HUES64 (cell line): ENCODE measurements around the gene RFT1.

Experiments used
- H3K27ac ChIP-seq: 2 replicates; pipeline ENCODE4 v1.7.0; 2013; ENCODE audit warnings: low read depth, low read length, inconsistent platforms
- H3K27me3 ChIP-seq: 2 replicates; pipeline ENCODE4 v1.6.1; 2013; ENCODE audit warnings: mild to moderate bottlenecking, low read length; ENCODE audit not compliant: insufficient read depth
- H3K36me3 ChIP-seq: 2 replicates; pipeline ENCODE4 v1.6.1; 2013; ENCODE audit warnings: mild to moderate bottlenecking, low read length; ENCODE audit not compliant: insufficient read depth
- H3K4me1 ChIP-seq: 2 replicates; pipeline ENCODE4 v1.6.1; 2013; ENCODE audit warnings: mild to moderate bottlenecking, low read length, moderate library complexity; ENCODE audit not compliant: insufficient read depth
- H3K4me3 ChIP-seq: 2 replicates; pipeline ENCODE4 v1.5.1; 2013; ENCODE audit warnings: mild to moderate bottlenecking, low read length, moderate library complexity
- H3K9ac ChIP-seq: 2 replicates; pipeline ENCODE4 v1.6.1; 2013; ENCODE audit warnings: mild to moderate bottlenecking, low read depth, low read length
- H3K9me3 ChIP-seq: 2 replicates; pipeline ENCODE4 v1.6.1; 2013; ENCODE audit warnings: low read depth, low read length; ENCODE audit not compliant: insufficient read depth
- WGBS: fragments of 150-250, 120-280 bp; methylation state at CpG from one replicate; pipeline ENCODE4 v1.1.7; 2013; ENCODE audit warnings: missing lambda C conversion rate; 5-methylcytosine and 5-hydroxymethylcytosine counted together

The RFT1 gene

DNA sequence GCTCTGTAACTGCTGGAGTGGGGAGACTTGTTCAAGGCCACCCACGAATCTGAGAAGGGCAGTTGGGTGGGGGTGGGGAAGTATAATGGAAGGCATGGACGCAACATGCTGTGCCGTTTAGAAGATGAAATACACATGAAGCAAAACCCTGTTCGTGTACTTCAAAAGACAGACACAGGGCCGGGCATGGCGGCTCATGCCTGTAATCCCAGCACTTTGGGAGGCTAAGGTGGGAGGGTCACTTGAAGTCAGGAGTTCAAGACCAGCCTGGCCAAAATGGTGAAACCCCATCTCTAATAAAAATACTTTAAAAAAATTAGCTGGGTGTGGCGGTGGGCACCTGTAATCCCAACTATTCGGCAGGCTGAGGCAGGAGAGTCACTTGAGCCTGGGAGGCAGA lies 47.5 kb downstream of the RFT1 start:
- WGBS = 82% methylated on average over 8 of the region's 8 CpGs
- H3K27ac ChIP-seq = no peak overlapping the region
- no peaks in the 10 kb centered on the region for H3K27me3 ChIP-seq
- no peaks in the 10 kb centered on the region for H3K36me3 ChIP-seq
- H3K4me3 ChIP-seq = no peak overlapping the region
- no peak overlapping the region for H3K9ac ChIP-seq
- no peaks in the 10 kb centered on the region for H3K9me3 ChIP-seq
- H3K4me1 ChIP-seq = no peaks in the 10 kb centered on the region

DNA sequence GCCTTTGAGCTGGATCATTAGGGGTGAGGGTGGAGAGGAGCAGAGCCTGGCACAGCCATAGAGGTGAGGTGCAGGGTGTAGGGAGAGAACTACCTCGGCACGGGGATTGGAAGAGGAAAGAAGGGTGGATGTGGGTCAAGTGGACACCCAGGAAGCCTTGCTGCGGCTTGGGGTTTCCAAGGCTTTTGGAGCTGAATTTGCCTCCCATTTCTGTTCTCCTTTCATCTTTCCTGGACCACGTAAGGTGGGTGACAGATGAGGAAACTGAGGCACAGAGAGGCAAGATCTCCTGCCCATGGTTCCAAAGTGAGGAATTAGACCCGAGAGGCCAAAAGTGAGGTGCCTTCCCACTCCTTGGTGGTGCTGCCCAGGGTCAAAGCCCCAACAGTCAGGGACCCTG lies 48.9 kb downstream of the RFT1 start:
- Histone ChIP-seq H3K27me3 (no peaks in the 10 kb centered on the region), H3K27ac (no peak overlapping the region), H3K4me1 (no peaks in the 10 kb centered on the region), H3K36me3 (no peaks in the 10 kb centered on the region), H3K9me3 (no peaks in the 10 kb centered on the region), H3K4me3 (no peak overlapping the region), H3K9ac (no peak overlapping the region)
- WGBS = 91% methylated on average over 5 of the region's 5 CpGs

DNA sequence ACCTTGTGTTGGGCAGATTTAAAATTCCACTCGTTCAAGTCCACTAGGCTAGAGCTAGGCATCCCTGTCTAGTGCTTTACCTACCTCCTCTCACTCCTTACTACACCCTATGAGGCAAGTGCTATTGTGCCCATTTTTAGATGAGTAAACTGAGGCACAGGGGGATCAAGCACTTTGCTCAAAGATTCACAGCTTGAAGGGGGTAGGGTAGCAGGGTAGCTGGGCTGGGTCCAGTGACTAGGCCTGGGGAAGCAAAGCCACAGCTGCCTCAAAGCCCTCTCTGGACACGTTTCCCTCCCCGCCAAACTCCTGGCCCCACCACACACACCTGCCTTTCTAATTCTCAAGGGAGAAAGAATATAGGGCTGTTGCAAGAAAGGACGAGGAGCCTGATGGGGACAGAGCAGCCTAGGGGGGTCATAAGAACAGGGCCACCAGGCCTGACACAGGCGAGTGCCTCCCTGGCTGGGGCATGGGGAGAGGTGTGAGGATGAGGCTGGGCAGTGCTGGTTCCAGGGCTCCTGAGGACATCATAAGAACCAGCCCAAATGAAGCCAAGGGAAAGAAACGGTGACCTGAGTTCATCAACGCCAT lies 49.5 kb downstream of the RFT1 start:
- no peak overlapping the region for H3K9ac ChIP-seq
- no peak overlapping the region for H3K4me3 ChIP-seq
- WGBS = 89% methylated on average over 5 of the region's 7 CpGs
- H3K27me3 ChIP-seq = no peaks in the 10 kb centered on the region
- no peaks in the 10 kb centered on the region for H3K4me1 ChIP-seq
- H3K9me3 ChIP-seq = no peaks in the 10 kb centered on the region
- H3K36me3 ChIP-seq = no peaks in the 10 kb centered on the region
- H3K27ac ChIP-seq = no peak overlapping the region

DNA sequence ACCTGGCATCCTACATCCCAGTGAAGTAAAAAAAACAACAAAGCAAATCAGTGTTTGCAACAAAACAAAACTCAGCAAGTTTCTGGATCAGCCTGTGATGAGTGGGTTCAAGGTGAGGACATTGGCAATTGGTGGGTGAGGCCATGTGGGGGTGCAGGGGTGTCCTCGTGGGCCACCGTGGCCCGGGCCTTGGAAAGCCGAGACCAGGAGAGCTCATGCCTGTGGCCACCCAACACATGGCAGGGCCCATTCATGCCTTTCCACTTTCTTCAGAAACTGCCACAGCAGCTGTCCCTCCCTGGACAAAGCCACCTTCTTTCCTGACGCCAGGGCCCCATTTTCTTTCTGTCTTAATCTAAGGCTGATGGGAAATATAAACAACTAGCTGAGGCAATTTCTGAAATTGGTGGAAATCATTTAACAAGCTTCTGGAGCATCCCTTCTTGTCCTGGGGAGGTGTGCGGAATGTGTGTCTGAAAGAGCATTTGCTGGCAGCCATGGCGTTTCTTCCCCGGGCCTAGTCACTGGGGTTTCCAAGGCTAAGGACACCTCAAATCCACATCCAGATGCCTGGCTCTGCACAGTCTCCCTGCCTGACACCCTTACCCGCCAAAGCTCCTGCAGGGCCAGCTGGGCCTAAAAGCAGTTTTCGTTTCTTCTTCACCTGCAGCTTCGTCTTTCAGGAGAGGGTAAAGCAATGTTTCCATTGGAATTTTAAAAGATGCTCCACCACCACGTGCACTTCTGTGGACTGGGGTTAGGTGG lies 50.3 kb downstream of the RFT1 start:
- Histone ChIP-seq H3K36me3 (no peaks in the 10 kb centered on the region), H3K4me1 (no peaks in the 10 kb centered on the region)
- whole genome bisulfite sequencing = 94% methylated on average over 12 of the region's 12 CpGs

DNA sequence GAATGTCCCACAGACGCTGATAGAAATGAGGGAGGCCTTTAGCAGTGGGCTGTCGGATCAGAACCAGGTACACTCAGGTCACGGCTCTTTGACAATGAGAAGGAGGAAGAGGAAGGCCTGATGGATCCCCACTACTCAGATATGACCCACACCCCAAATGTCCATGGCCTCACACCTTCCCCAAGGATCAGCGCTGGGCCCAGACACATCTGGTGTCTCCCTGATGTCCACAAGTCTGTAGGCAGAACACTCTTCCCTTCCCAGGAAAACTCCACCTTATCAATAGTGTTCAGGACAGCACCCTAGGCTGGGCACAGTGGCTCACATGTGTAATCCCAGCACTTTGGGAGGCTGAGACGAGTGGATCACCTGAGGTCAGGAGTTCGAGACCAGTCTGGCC lies 51.1 kb downstream of the RFT1 start:
- Histone ChIP-seq H3K27ac (no peak overlapping the region), H3K4me1 (no peaks in the 10 kb centered on the region), H3K9ac (no peak overlapping the region), H3K27me3 (no peaks in the 10 kb centered on the region), H3K4me3 (no peak overlapping the region), H3K9me3 (no peaks in the 10 kb centered on the region), H3K36me3 (no peaks in the 10 kb centered on the region)
- WGBS = 97% methylated on average over 6 of the region's 6 CpGs

More for the DNA sequence above, 50.3 kb downstream of the RFT1 start:
- Histone ChIP-seq H3K27me3 (no peaks in the 10 kb centered on the region), H3K9ac (no peak overlapping the region), H3K9me3 (no peaks in the 10 kb centered on the region), H3K4me3 (no peak overlapping the region), H3K27ac (no peak overlapping the region)

DNA sequence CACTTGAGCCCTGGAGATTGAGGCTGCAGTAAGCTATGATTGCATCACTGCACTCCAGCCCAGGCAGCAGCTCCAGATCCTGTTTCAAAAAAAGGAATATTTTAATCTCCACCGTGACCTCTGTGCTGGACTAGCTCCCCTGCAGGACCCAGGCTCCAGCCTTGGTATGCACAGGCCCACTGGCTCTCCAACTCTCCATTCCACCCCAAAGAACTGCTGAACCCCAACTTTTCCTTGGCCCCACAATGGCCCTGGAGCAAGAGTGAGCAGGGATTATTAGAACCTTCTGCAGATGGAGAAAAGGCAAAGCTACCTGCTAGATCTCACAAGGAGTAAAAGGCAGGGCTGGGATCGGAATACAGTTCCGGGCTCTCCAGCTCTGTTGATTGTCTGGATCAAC lies 51.6 kb downstream of the RFT1 start:
- H3K36me3 ChIP-seq = no peaks in the 10 kb centered on the region
- no peak overlapping the region for H3K9ac ChIP-seq
- 94% methylated on average over 3 of the region's 3 CpGs for WGBS
- no peak overlapping the region for H3K4me3 ChIP-seq
- H3K27ac ChIP-seq = no peak overlapping the region
- 0 out of 2 replicates have a peak, but pooled peaks cover 1% of the 10 kb centered on the region for H3K4me1 ChIP-seq
- H3K27me3 ChIP-seq = no peaks in the 10 kb centered on the region
- H3K9me3 ChIP-seq = no peaks in the 10 kb centered on the region

DNA sequence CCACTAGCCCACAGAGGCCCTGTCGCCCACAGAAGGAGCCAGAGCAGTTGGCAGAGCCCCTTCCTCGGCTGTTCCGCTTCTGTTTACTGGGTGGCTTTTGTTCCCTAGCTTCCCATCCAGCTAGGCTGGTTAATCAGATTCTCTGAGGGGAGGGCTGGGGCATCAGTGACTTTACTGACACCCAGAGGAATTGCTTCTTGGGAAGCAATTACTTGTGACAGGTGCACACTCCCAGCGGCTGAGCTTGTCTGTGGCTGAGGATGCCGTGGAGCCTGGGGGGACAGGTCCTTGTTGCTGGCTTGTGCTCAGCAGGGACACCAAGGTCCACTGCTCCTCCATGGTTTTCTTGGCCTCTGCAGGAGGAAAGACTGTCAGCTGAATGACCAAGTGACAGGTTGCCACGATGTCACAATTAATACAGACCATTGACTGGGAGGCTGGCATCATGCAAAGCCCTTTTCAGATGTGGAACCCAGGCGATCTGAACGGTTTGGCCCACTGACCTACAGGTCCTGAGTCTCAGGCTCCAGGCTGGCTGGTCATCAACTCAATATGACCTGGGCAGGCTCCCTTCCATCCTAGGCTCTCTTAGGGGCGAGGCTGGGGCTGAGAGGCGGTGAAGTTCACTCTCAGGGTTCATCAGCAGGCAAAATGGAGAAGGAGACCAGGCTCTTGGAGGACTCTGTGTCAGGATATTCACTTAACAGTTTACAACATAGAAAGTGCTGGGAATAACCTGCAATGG lies 52.6 kb downstream of the RFT1 start:
- no peak overlapping the region for H3K27ac ChIP-seq
- peaks cover 10% of the 10 kb centered on the region; the same call in 1 of the 2 replicates for H3K4me1 ChIP-seq
- H3K4me3 ChIP-seq = no peak overlapping the region
- H3K9me3 ChIP-seq = no peaks in the 10 kb centered on the region
- 91% methylated on average over 10 of the region's 10 CpGs for WGBS
- H3K36me3 ChIP-seq = no peaks in the 10 kb centered on the region
- H3K27me3 ChIP-seq = no peaks in the 10 kb centered on the region
- no peak overlapping the region for H3K9ac ChIP-seq

DNA sequence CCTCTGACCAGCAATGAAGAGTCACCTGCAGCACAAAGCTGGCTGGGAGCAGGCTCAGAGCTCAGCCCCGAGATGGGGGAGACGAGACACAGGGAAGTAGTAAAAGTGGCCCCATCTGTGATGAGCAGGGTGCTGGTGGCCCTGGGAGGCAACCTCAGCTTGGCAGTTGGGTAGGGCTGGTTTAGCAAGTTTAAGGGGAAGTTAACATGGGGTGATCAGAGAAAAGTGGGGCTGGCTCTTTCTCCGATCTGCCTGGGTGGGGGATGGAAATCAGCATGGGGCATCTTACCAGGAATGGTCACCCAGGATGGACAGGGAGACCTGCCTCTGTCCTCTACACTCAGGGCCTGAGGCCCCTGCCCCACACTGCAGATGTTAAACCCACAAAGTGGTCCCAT lies 54.5 kb downstream of the RFT1 start:
- no peaks in the 10 kb centered on the region for H3K9me3 ChIP-seq
- H3K27me3 ChIP-seq = 0 out of 2 replicates have a peak, but pooled peaks cover 5% of the 10 kb centered on the region
- no peak overlapping the region for H3K4me3 ChIP-seq
- WGBS = 93% methylated on average over 3 of the region's 3 CpGs
- H3K36me3 ChIP-seq = no peaks in the 10 kb centered on the region
- no peak overlapping the region for H3K27ac ChIP-seq
- peaks cover 14% of the 10 kb centered on the region; the same call in 1 of the 2 replicates for H3K4me1 ChIP-seq
- no peak overlapping the region for H3K9ac ChIP-seq

DNA sequence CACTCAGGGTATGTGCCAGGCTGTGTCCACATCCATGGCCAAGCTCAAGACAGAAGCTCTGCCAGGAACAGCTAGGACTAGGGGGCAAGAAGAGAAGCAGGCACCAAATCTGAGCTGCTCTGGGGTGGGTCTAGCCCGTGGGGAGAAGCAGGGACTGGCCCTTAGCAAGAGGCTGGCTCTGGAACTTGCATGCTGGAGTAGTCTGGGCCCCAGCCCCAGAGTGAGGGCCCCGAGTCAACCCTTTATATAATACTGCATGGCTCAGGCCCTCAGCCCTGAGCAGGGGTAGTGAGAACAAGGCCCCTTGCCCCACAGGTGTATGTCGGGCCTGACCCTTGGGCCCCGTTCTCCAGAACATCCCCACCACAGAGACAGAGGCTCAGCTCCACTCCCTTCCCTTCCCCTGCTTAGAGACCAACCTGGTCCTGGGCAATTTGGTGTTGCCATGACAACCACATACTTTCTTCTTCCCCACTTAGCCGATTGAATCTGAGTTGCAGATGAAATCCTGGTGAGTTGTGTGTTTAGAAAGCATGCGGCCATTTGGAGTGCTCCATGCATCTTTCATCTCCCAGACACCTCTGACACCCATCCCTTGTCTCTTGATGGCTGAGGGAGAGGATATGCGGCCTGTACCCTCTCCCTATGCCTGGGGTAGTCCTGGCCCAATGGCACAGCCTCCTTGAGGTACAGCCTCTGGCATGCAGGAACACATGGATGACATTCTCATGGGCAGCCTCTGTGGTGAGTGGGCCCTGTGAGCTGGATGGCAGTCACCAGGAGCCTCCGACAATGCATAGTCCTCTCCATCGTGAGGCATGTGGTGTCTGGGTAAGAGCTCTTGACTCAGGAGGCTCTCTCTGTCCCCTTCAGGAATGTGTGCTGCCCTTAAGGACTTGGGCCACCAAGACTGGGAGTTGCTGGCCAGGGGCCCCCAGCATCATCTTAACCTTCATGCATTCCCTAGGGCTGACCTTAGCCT lies 55.2 kb downstream of the RFT1 start:
- 88% methylated on average over 8 of the region's 9 CpGs for WGBS
- no peak overlapping the region for H3K4me3 ChIP-seq
- no peak overlapping the region for H3K9ac ChIP-seq
- no peaks in the 10 kb centered on the region for H3K36me3 ChIP-seq
- H3K4me1 ChIP-seq = peaks cover 14% of the 10 kb centered on the region; the same call in 1 of the 2 replicates
- H3K9me3 ChIP-seq = no peaks in the 10 kb centered on the region
- no peak overlapping the region for H3K27ac ChIP-seq
- H3K27me3 ChIP-seq = 0 out of 2 replicates have a peak, but pooled peaks cover 5% of the 10 kb centered on the region

DNA sequence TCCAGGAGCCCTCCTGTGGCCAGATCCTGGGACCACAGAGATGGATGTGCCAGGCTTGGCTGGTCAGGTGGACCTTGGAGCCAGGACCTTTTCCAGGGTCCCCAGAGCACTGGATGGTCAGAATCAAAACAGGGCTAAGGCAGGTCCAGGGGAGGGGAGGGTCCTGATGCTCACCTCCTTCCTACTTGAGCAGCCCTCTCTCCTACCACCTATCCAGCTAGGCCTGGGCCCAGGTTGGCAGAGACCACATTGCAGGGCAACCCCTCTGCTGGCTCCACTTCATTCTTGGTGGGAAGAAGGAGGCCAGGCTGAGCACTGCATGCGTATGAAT lies 55.9 kb downstream of the RFT1 start:
- H3K36me3 ChIP-seq = no peaks in the 10 kb centered on the region
- H3K4me1 ChIP-seq = peaks cover 14% of the 10 kb centered on the region; the same call in 1 of the 2 replicates
- 91% methylated on average over 1 of the region's 1 CpG for WGBS
- no peak overlapping the region for H3K9ac ChIP-seq
- no peaks in the 10 kb centered on the region for H3K9me3 ChIP-seq
- H3K27me3 ChIP-seq = 0 out of 2 replicates have a peak, but pooled peaks cover 5% of the 10 kb centered on the region
- H3K4me3 ChIP-seq = no peak overlapping the region
- no peak overlapping the region for H3K27ac ChIP-seq
